Subcutaneous adipose tissue (tissue), 4 donors: Measurements from ENCODE around the gene DGKH. TPM values are rescaled to one million over a fixed set of nuclear protein-coding genes. Genes with fewer than 3 reads are reported as not detected.

Source experiments
- CTCF ChIP-seq: fragments of 450-650 bp; IDR thresholded peaks from one replicate; pipeline ENCODE4 v1.5.1; 2016; ENCODE audit warnings: low read depth, mild to moderate bottlenecking, control low read depth, antibody characterized with exemption, moderate library complexity
- total RNA-seq, 4 donors: library from RNA; depleted of rRNA; stranded (reverse); fragments of >200 nt; gene quantifications; one replicate each; pipeline ENCODE4 v1.1.0, GENCODE V29; 2016

DGKH gene
- total RNA-seq, 4 donors from 2014 or later, result 11.9 to 19.8 (median 13.5) TPM

- TF ChIP-seq CTCF, result no peak
Observed at GRCh38 chr13:42011601-42012350, 36.7 kb upstream of the DGKH start.

GRCh38 chr13:42014119-42014518 is 34.3 kb upstream of the DGKH start:
- TF ChIP-seq CTCF, result no peak

- TF ChIP-seq CTCF, result no peak
Observed at GRCh38 chr13:42017264-42017663, 31.2 kb upstream of the DGKH start.

GRCh38 chr13:42021851-42022250 is 26.6 kb upstream of the DGKH start:
- no peak for TF ChIP-seq CTCF

- no peak for TF ChIP-seq CTCF
Observed at GRCh38 chr13:42022336-42022735, 26.1 kb upstream of the DGKH start.

GRCh38 chr13:42022796-42023493 is 25.5 kb upstream of the DGKH start:
- no peak for TF ChIP-seq CTCF

- TF ChIP-seq CTCF, result no peak
Observed at GRCh38 chr13:42027286-42027685, 21.2 kb upstream of the DGKH start.
